ENCODE measurements around the gene MRPS5.
"Not testable (repeated sequence)": the region's sequence is repeated elsewhere in the genome, so short reads cannot be mapped to it uniquely, and the experiment has no call there.

Gene MRPS5

GRCh38 chr2:95047629-95048510, 73.7 kb downstream of the MRPS5 start:
- no peak for DNase-seq (ENCODE audit: low read depth in 2 of 2)

- no peak for DNase-seq (ENCODE audit: low read depth in 2 of 2)
These were observed 75.1 kb downstream of the MRPS5 start for GRCh38 chr2:95046371-95047112.

- no peak for DNase-seq (ENCODE audit: low read depth in 2 of 2)
These were observed 77.0 kb downstream of the MRPS5 start for GRCh38 chr2:95044601-95045000.

- no peak for DNase-seq (ENCODE audit: low read depth in 2 of 2)
These were observed 78.1 kb downstream of the MRPS5 start for GRCh38 chr2:95043300-95044093.

GRCh38 chr2:95042472-95043271, 78.9 kb downstream of the MRPS5 start:
- no peak for DNase-seq (ENCODE audit: low read depth in 2 of 2)

GRCh38 chr2:95041824-95042442, 79.7 kb downstream of the MRPS5 start:
- DNase-seq (ENCODE audit: low read depth in 2 of 2): no peak

- no peak for DNase-seq (ENCODE audit: low read depth in 2 of 2)
These were observed 80.4 kb downstream of the MRPS5 start for GRCh38 chr2:95041060-95041823.

- no peak for DNase-seq (ENCODE audit: low read depth in 2 of 2)
These were observed 81.2 kb downstream of the MRPS5 start for GRCh38 chr2:95040426-95040825.

- DNase-seq (ENCODE audit: low read depth in 2 of 2): no peak
These were observed 81.6 kb downstream of the MRPS5 start for GRCh38 chr2:95039978-95040377.

GRCh38 chr2:95039363-95039762, 82.2 kb downstream of the MRPS5 start:
- no peak for DNase-seq (ENCODE audit: low read depth in 2 of 2)

GRCh38 chr2:95038635-95039298, 82.8 kb downstream of the MRPS5 start:
- no peak for DNase-seq (ENCODE audit: low read depth in 2 of 2)

- not testable (repeated sequence) for DNase-seq (ENCODE audit: low read depth in 2 of 2)
These were observed 83.6 kb downstream of the MRPS5 start for GRCh38 chr2:95037841-95038585.

GRCh38 chr2:95037384-95037839, 84.2 kb downstream of the MRPS5 start:
- no peak for DNase-seq (ENCODE audit: low read depth in 2 of 2)

- DNase-seq (ENCODE audit: low read depth in 2 of 2): no peak
These were observed 84.8 kb downstream of the MRPS5 start for GRCh38 chr2:95036596-95037383.

Measured in stimulated activated CD8-positive, alpha-beta memory T cell treated with anti-CD3 and anti-CD28 coated beads, Interleukin-2, amount 100 ng/mL, for 1 hour (primary cell).